ENCODE results near the gene PRPSAP1. TPM values are rescaled to one million over a fixed set of nuclear protein-coding genes. Genes with fewer than 3 reads are reported as not detected.

Gene PRPSAP1
- polyA plus RNA-seq, 1 of the 3 experiments (the other 2 are of a cell fraction), result 118 TPM

GRCh38 chr17:76343106-76343505 is 10.6 kb downstream of the PRPSAP1 start:
- DNase-seq, result peak; percentile 34
- WGBS (ENCODE audit: low lambda C conversion rate), result 83% methylated on average over 7 of the region's 7 CpGs
- TF ChIP-seq RXRA (IDR thresholded peaks at IDR 0.05; ENCODE audit: borderline replicate concordance, low read depth), result no peak
- no peak for TF ChIP-seq RFX5 (IDR thresholded peaks at IDR 0.05; ENCODE audit: low read length)
- TF ChIP-seq EP300 (IDR thresholded peaks at IDR 0.05; ENCODE audit: borderline replicate concordance in 1 of 2, low read depth in 1 of 2, low read length in 1 of 2), result peak in 1 of 2 experiments; percentile 27; a peak in 1 of 4 replicates
- peak; percentile 78 for TF ChIP-seq FOXJ3 (CRISPR knock-in tag; IDR thresholded peaks at IDR 0.05)
- TF ChIP-seq GATA2 (CRISPR knock-in tag; IDR thresholded peaks at IDR 0.05), result peak; percentile 81
- TF ChIP-seq CHD2 (IDR thresholded peaks at IDR 0.05; ENCODE audit: low read length, partially characterized antibody), result no peak
- no peak overlapping the region for H2AFZ ChIP-seq (ENCODE audit: low read depth)
- H3K4me1 ChIP-seq (ENCODE audit: control insufficient read depth in 1 of 2, insufficient read depth in 2 of 2, low read depth in 1 of 2, low read length in 1 of 2), result no peaks in the 10 kb centered on the region
- POLR2A ChIA-PET, result no interaction called here
- H3K9me3 ChIP-seq, result no peaks in the 10 kb centered on the region
- peaks cover 17 to 47% of the 10 kb centered on the region in 2 experiments for H3K36me3 ChIP-seq (replicated peaks in 1 of 2; ENCODE audit: control insufficient read depth in 1 of 2, insufficient read depth in 2 of 2, low read length in 1 of 2)
- CTCF ChIA-PET, result interaction anchor here (1.4 to 3.8 kb wide), 3 partner anchors 10 to 222 kb away, joined by 4 to 19 read pairs (median 10); partner anchors contain the start of gene SPHK1
- H3K9me2 ChIP-seq, result no peaks in the 10 kb centered on the region
- no peaks in the 10 kb centered on the region for H3F3A ChIP-seq (replicated peaks; ENCODE audit: insufficient read depth)
- peaks cover 44% of the 10 kb centered on the region for H3K79me2 ChIP-seq (ENCODE audit: insufficient read depth)
- H3K9ac ChIP-seq, result no peak overlapping the region
- H3K4me3 ChIP-seq (ENCODE audit: low read depth in 2 of 2, low read length in 1 of 2), result no peak overlapping the region
- H4K20me1 ChIP-seq (ENCODE audit: insufficient read depth), result 0 out of 2 replicates have a peak, but pooled peaks cover 3% of the 10 kb centered on the region
- H3K27me3 ChIP-seq (ENCODE audit: insufficient read depth), result no peaks in the 10 kb centered on the region
- no peak overlapping the region for H3K4me2 ChIP-seq
- H3K27ac ChIP-seq (ENCODE audit: low read depth in 2 of 2, low read length in 1 of 2), result no peak overlapping the region

GRCh38 chr17:76341301-76341700 is 12.4 kb downstream of the PRPSAP1 start:
- TF ChIP-seq GABPA (IDR thresholded peaks at IDR 0.05; ENCODE audit: low read depth) (no peak), FOXJ3 (CRISPR knock-in tag; IDR thresholded peaks at IDR 0.05) (no peak), TEAD4 (IDR thresholded peaks at IDR 0.05; ENCODE audit: borderline replicate concordance, insufficient read depth) (no peak), YY1 (IDR thresholded peaks at IDR 0.05; ENCODE audit: low read depth) (no peak), POLR2AphosphoS5 (IDR thresholded peaks at IDR 0.05; ENCODE audit: low read depth, low read length) (no peak), ELF1 (IDR thresholded peaks at IDR 0.05) (no peak), RFX5 (IDR thresholded peaks at IDR 0.05; ENCODE audit: low read length) (no peak), TCF12 (IDR thresholded peaks at IDR 0.05) (no peak)
- TF ChIP-seq, protein P1, sequence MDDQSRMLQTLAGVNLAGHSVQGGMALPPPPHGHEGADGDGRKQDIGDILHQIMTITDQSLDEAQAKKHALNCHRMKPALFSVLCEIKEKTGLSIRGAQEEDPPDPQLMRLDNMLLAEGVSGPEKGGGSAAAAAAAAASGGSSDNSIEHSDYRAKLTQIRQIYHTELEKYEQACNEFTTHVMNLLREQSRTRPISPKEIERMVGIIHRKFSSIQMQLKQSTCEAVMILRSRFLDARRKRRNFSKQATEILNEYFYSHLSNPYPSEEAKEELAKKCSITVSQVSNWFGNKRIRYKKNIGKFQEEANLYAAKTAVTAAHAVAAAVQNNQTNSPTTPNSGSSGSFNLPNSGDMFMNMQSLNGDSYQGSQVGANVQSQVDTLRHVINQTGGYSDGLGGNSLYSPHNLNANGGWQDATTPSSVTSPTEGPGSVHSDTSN (IDR thresholded peaks at IDR 0.05), result no peak
- TF ChIP-seq, protein P2, sequence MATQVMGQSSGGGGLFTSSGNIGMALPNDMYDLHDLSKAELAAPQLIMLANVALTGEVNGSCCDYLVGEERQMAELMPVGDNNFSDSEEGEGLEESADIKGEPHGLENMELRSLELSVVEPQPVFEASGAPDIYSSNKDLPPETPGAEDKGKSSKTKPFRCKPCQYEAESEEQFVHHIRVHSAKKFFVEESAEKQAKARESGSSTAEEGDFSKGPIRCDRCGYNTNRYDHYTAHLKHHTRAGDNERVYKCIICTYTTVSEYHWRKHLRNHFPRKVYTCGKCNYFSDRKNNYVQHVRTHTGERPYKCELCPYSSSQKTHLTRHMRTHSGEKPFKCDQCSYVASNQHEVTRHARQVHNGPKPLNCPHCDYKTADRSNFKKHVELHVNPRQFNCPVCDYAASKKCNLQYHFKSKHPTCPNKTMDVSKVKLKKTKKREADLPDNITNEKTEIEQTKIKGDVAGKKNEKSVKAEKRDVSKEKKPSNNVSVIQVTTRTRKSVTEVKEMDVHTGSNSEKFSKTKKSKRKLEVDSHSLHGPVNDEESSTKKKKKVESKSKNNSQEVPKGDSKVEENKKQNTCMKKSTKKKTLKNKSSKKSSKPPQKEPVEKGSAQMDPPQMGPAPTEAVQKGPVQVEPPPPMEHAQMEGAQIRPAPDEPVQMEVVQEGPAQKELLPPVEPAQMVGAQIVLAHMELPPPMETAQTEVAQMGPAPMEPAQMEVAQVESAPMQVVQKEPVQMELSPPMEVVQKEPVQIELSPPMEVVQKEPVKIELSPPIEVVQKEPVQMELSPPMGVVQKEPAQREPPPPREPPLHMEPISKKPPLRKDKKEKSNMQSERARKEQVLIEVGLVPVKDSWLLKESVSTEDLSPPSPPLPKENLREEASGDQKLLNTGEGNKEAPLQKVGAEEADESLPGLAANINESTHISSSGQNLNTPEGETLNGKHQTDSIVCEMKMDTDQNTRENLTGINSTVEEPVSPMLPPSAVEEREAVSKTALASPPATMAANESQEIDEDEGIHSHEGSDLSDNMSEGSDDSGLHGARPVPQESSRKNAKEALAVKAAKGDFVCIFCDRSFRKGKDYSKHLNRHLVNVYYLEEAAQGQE (IDR thresholded peaks at IDR 0.05; ENCODE audit: low read depth, low read length), result no peak
- CTCF ChIA-PET, result interaction anchor here (1.1 to 3.4 kb wide), 3 partner anchors 39 to 108 kb away, joined by 3 to 20 read pairs (median 3); partner anchors contain the start of gene SPHK1
- Histone ChIP-seq H3K9me3 (no peaks in the 10 kb centered on the region), H3K9ac (no peak overlapping the region), H3K4me2 (no peak overlapping the region), H3K4me3 (ENCODE audit: low read depth in 2 of 2, low read length in 1 of 2) (no peak overlapping the region), H3K36me3 (replicated peaks in 1 of 2; ENCODE audit: control insufficient read depth in 1 of 2, insufficient read depth in 2 of 2, low read length in 1 of 2) (peaks cover 11 to 45% of the 10 kb centered on the region in 2 experiments), H3K4me1 (ENCODE audit: control insufficient read depth in 1 of 2, insufficient read depth in 2 of 2, low read depth in 1 of 2, low read length in 1 of 2) (no peaks in the 10 kb centered on the region), H3K79me2 (ENCODE audit: insufficient read depth) (peaks cover 58% of the 10 kb centered on the region), H3K27me3 (ENCODE audit: insufficient read depth) (no peaks in the 10 kb centered on the region), H3K9me2 (no peaks in the 10 kb centered on the region), H4K20me1 (ENCODE audit: insufficient read depth) (peaks cover 12% of the 10 kb centered on the region; the same call in 1 of the 2 replicates), H2AFZ (ENCODE audit: low read depth) (no peak overlapping the region), H3F3A (replicated peaks; ENCODE audit: insufficient read depth) (no peaks in the 10 kb centered on the region), H3K27ac (ENCODE audit: low read depth in 2 of 2, low read length in 1 of 2) (no peak overlapping the region)
- POLR2A ChIA-PET, result interaction anchor here (0.7 to 0.8 kb wide), 2 partner anchors 12 to 169 kb away, joined by 3 read pairs; partner anchors contain the start of gene PRPSAP1
- no peak for DNase-seq
- over 99% methylated on average over 6 of the region's 6 CpGs for WGBS (ENCODE audit: low lambda C conversion rate)

Measured in SK-N-SH (cell line).